Liver (tissue), 9 donors: ENCODE data around the gene PZP. TPM values are rescaled to one million over a fixed set of nuclear protein-coding genes. Genes with fewer than 3 reads are reported as not detected.

Experiments used
- DNase-seq: peaks from one replicate; pipeline ENCODE4 v3.0.0-alpha.2; 2017; ENCODE audit warnings: low spot score
- H3K27ac ChIP-seq, 2 donors: one replicate each; pipeline ENCODE4 v1.7.0; 2013; ENCODE audit warnings: inconsistent platforms in 2 of 2, low read length in 2 of 2, control low read depth in 1 of 2, low read depth in 1 of 2, mild to moderate bottlenecking in 1 of 2
- H3K27me3 ChIP-seq, 4 donors: one replicate each; pipeline versions ENCODE4 v1.6.1 to v1.7.0; 2013; ENCODE audit warnings: low read length in 3 of 4, inconsistent platforms in 1 of 4, mild to moderate bottlenecking in 1 of 4, moderate library complexity in 1 of 4; ENCODE audit not compliant: control insufficient read depth in 4 of 4, insufficient read depth in 4 of 4
- H3K36me3 ChIP-seq, 4 donors: one replicate each; pipeline versions ENCODE4 v1.6.1 to v1.7.0; 2013; ENCODE audit warnings: low read length in 3 of 4, mild to moderate bottlenecking in 3 of 4, low read depth in 1 of 4, moderate library complexity in 1 of 4; ENCODE audit not compliant: control insufficient read depth in 4 of 4, insufficient read depth in 3 of 4
- H3K4me1 ChIP-seq, 4 donors: one replicate each; pipeline versions ENCODE4 v1.6.1 to v1.7.0; 2013; ENCODE audit warnings: low read length in 3 of 4, mild to moderate bottlenecking in 3 of 4, moderate library complexity in 1 of 4; ENCODE audit not compliant: control insufficient read depth in 4 of 4, insufficient read depth in 4 of 4
- H3K4me3 ChIP-seq, 3 donors: one replicate each; pipeline versions ENCODE4 v1.6.1 to v1.7.0; 2013; ENCODE audit warnings: low read length in 3 of 3, control low read depth in 1 of 3, low read depth in 1 of 3, mild to moderate bottlenecking in 1 of 3
- H3K9ac ChIP-seq, 2 donors: one replicate each; pipeline ENCODE4 v1.7.0; 2013; ENCODE audit warnings: low read length in 2 of 2, mild to moderate bottlenecking in 2 of 2, moderate library complexity in 2 of 2, control low read depth in 1 of 2, low read depth in 1 of 2
- H3K9me3 ChIP-seq, 4 donors: one replicate each; pipeline versions ENCODE4 v1.6.1 to v1.7.0; 2013; ENCODE audit warnings: low read length in 3 of 4; ENCODE audit not compliant: control insufficient read depth in 4 of 4
- ATF3 ChIP-seq: IDR thresholded peaks from 2 replicates; pipeline ENCODE4 v1.6.1; 2016; ENCODE audit warnings: antibody characterized with exemption
- CTCF ChIP-seq: fragments of 150-350 bp; IDR thresholded peaks from 2 replicates; pipeline ENCODE4 v1.5.1; 2017; ENCODE audit warnings: improper control_type of control experiment, low read depth, low read length; ENCODE audit not compliant: missing input control
- EGR1 ChIP-seq, 2 donors: IDR thresholded peaks; 2 replicates each; pipeline ENCODE4 v1.6.1; 2016 to 2018; ENCODE audit warnings: antibody characterized with exemption in 2 of 2, low read depth in 2 of 2
- FOXA1 ChIP-seq: IDR thresholded peaks from 2 replicates; pipeline ENCODE4 v1.6.1; 2016; ENCODE audit warnings: antibody characterized with exemption
- FOXA2 ChIP-seq: IDR thresholded peaks from 2 replicates; pipeline ENCODE4 v1.6.1; 2016; ENCODE audit warnings: antibody characterized with exemption
- GABPA ChIP-seq, 2 donors: IDR thresholded peaks in 1 of 2; conservative IDR thresholded peaks in 1 of 2; 2 replicates each; pipeline ENCODE4 v1.6.1; 2016; ENCODE audit warnings: antibody characterized with exemption in 2 of 2, mild to moderate bottlenecking in 1 of 2, moderate library complexity in 1 of 2
- HNF4A ChIP-seq, 2 donors: conservative IDR thresholded peaks; 2 replicates each; pipeline ENCODE4 v1.6.1; 2016; ENCODE audit warnings: antibody characterized with exemption in 2 of 2, mild to moderate bottlenecking in 2 of 2
- HNF4G ChIP-seq: IDR thresholded peaks from 2 replicates; pipeline ENCODE4 v1.6.1; 2016; ENCODE audit warnings: antibody characterized with exemption
- JUND ChIP-seq, 2 donors: IDR thresholded peaks; 2 replicates each; pipeline ENCODE4 v1.6.1; 2016; ENCODE audit warnings: antibody characterized with exemption in 2 of 2
- MAX ChIP-seq: IDR thresholded peaks from 2 replicates; pipeline ENCODE4 v1.6.1; 2016; ENCODE audit warnings: antibody characterized with exemption
- NR2F2 ChIP-seq: IDR thresholded peaks from 2 replicates; pipeline ENCODE4 v1.6.1; 2016; ENCODE audit warnings: antibody characterized with exemption
- RAD21 ChIP-seq, 2 donors: IDR thresholded peaks; 2 replicates each; pipeline ENCODE4 v1.6.1; 2016; ENCODE audit warnings: antibody characterized with exemption in 2 of 2, mild to moderate bottlenecking in 2 of 2
- REST ChIP-seq: IDR thresholded peaks from 2 replicates; pipeline ENCODE4 v1.6.1; 2016; ENCODE audit warnings: antibody characterized with exemption, mild to moderate bottlenecking
- RXRA ChIP-seq, 2 donors: IDR thresholded peaks; 2 replicates each; pipeline ENCODE4 v1.6.1; 2017 to 2018; ENCODE audit warnings: antibody characterized with exemption in 2 of 2, mild to moderate bottlenecking in 1 of 2
- SP1 ChIP-seq: IDR thresholded peaks from 2 replicates; pipeline ENCODE4 v1.6.1; 2018; ENCODE audit warnings: antibody characterized with exemption, mild to moderate bottlenecking
- TAF1 ChIP-seq: conservative IDR thresholded peaks from 2 replicates; pipeline ENCODE4 v1.6.1; 2016; ENCODE audit warnings: antibody characterized with exemption, mild to moderate bottlenecking
- YY1 ChIP-seq: IDR thresholded peaks from 2 replicates; pipeline ENCODE4 v1.6.1; 2016; ENCODE audit warnings: antibody characterized with exemption, mild to moderate bottlenecking
- ZBTB33 ChIP-seq: IDR thresholded peaks from 2 replicates; pipeline ENCODE4 v1.6.1; 2016; ENCODE audit warnings: antibody characterized with exemption
- WGBS: extraction: QIAGEN DNeasy Blood & Tissue Kit; methylation state at CpG from one replicate; pipeline ENCODE4 v1.1.7; 2013; 5-methylcytosine and 5-hydroxymethylcytosine counted together
- polyA plus RNA-seq, 2 donors: library from polyadenylated mRNA; stranded (reverse) in 1 of 2; unstranded in 1 of 2; fragments of 200-250 nt in 1 of 2; fragments of >200 nt in 1 of 2; fragmentation: Nextera tagmentation in 1 of 2; extraction: Ambion mirVana in 1 of 2; gene quantifications; one replicate each; pipeline versions ENCODE4 v1.2.1 to v1.2.3, GENCODE V29; 2013 to 2015
- total RNA-seq, 2 donors: library from RNA; depleted of rRNA; stranded (reverse); fragments of >200 nt; gene quantifications; one replicate each; pipeline ENCODE4 v1.2.3, GENCODE V29; 2014
- donor health status: healthy.
- donor health status: healthy.
- donor health status: healthy.
- donor health status: healthy.
- donor health status: healthy.

Gene PZP
- total and polyA plus RNA-seq, 4 donors: 0.05 to 18.7 (median 2.8) TPM

- no peak overlapping the region for H3K9ac ChIP-seq
- no peaks in the 10 kb centered on the region for H3K27me3 ChIP-seq
- no peaks in the 10 kb centered on the region for H3K9me3 ChIP-seq
- H3K27ac ChIP-seq: no peak overlapping the region
- DNase-seq: no peak
- TF ChIP-seq EGR1 (IDR thresholded peaks at IDR 0.05; ENCODE audit: low read depth in 2 of 2): no peak
- TF ChIP-seq HNF4G: no peak
- no peak for TF ChIP-seq HNF4A (conservative IDR thresholded peaks at IDR 0.05)
- TF ChIP-seq CTCF: no peak
- TF ChIP-seq GABPA (IDR thresholded peaks at IDR 0.05 in 1 of 2, conservative IDR thresholded peaks at IDR 0.05 in 1 of 2): no peak
- no peak for TF ChIP-seq MAX
- no peak for TF ChIP-seq JUND (IDR thresholded peaks at IDR 0.05)
- TF ChIP-seq NR2F2: no peak
- no peak for TF ChIP-seq TAF1
- no peak for TF ChIP-seq FOXA2
- no peak for TF ChIP-seq SP1
- no peak for TF ChIP-seq ZBTB33
- TF ChIP-seq RAD21 (IDR thresholded peaks at IDR 0.05): no peak
- no peak for TF ChIP-seq RXRA (IDR thresholded peaks at IDR 0.05)
- H3K36me3 ChIP-seq: peaks cover 0 to 46% (median 20%) of the 10 kb centered on the region in 4 donors
- peaks cover 0 to 4% (median 0%) of the 10 kb centered on the region in 4 donors for H3K4me1 ChIP-seq
- H3K4me3 ChIP-seq: no peak overlapping the region
These were observed 10.2 kb downstream of the PZP start for GRCh38 chr12:9198012-9198411.

- 97% methylated on average over 3 of the region's 3 CpGs for WGBS
These were observed 23.9 kb downstream of the PZP start for GRCh38 chr12:9184276-9184675.

More at GRCh38 chr12:9184276-9184675, 23.9 kb downstream of the PZP start:
- Histone ChIP-seq H3K4me3 (no peak overlapping the region), H3K36me3 (peaks cover 0 to 35% (median 15%) of the 10 kb centered on the region in 4 donors), H3K9me3 (peaks cover 0 to 4% (median 0%) of the 10 kb centered on the region in 4 donors), H3K9ac (no peak overlapping the region), H3K27me3 (no peaks in the 10 kb centered on the region), H3K27ac (no peak overlapping the region), H3K4me1 (no peaks in the 10 kb centered on the region)
- TF ChIP-seq JUND (IDR thresholded peaks at IDR 0.05) (no peak), ATF3 (no peak), REST (no peak), ZBTB33 (no peak), YY1 (no peak), HNF4G (no peak), TAF1 (no peak), FOXA2 (no peak), EGR1 (IDR thresholded peaks at IDR 0.05; ENCODE audit: low read depth in 2 of 2) (no peak), RXRA (IDR thresholded peaks at IDR 0.05) (no peak), MAX (no peak), RAD21 (IDR thresholded peaks at IDR 0.05) (no peak), HNF4A (conservative IDR thresholded peaks at IDR 0.05) (no peak), CTCF (no peak), FOXA1 (no peak), SP1 (no peak)
- no peak for DNase-seq
